GM12878 (cell line): ENCODE measurements around the gene CCDC24. TPM values are rescaled to one million over a fixed set of nuclear protein-coding genes. Genes with fewer than 3 reads are reported as not detected.
A peak's percentile ranks its signal among the peaks of the same experiment; 100 is the strongest.

ENCODE experiments used
- HCFC1 ChIP-seq: fragments of 150-350 bp; IDR thresholded peaks from 2 replicates; pipeline ENCODE4 v1.6.1; 2014; ENCODE audit warnings: low read length
- HDGF ChIP-seq: fragments of 450-650 bp; IDR thresholded peaks from 2 replicates; pipeline ENCODE4 v1.6.1; 2016; ENCODE audit warnings: antibody characterized with exemption
- JUNB ChIP-seq: IDR thresholded peaks from 2 replicates; pipeline ENCODE4 v1.6.1; 2016; ENCODE audit warnings: antibody characterized with exemption, mild to moderate bottlenecking
- JUND ChIP-seq: IDR thresholded peaks from 2 replicates; pipeline ENCODE4 v1.6.1; 2012; ENCODE audit warnings: low read depth, mild to moderate bottlenecking, low read length, improper control_type of control experiment, moderate library complexity
- MLLT1 ChIP-seq: fragments of 450-650 bp; IDR thresholded peaks from 2 replicates; pipeline ENCODE4 v1.6.1; 2016; ENCODE audit warnings: mild to moderate bottlenecking
- MYC ChIP-seq: IDR thresholded peaks from 2 replicates; pipeline ENCODE4 v1.6.1; 2011; ENCODE audit warnings: mild to moderate bottlenecking, low read length, moderate library complexity, inconsistent platforms; ENCODE audit not compliant: insufficient read depth, insufficient replicate concordance, insufficient read length, severe bottlenecking
- NRF1 ChIP-seq: conservative IDR thresholded peaks from 2 replicates; pipeline ENCODE4 v1.6.1; 2011; ENCODE audit warnings: mild to moderate bottlenecking, low read depth, low read length, improper control_type of control experiment
- PKNOX1 ChIP-seq: fragments of 450-650 bp; IDR thresholded peaks from 2 replicates; pipeline ENCODE4 v1.6.1; 2016; ENCODE audit warnings: mild to moderate bottlenecking
- POLR2A ChIP-seq: IDR thresholded peaks from 2 replicates; pipeline ENCODE4 v1.6.1; 2011; ENCODE audit warnings: low read depth, mild to moderate bottlenecking, low read length
- POU2F2 ChIP-seq: IDR thresholded peaks from 3 replicates; pipeline ENCODE4 v1.6.1; 2011; ENCODE audit warnings: low read depth, mild to moderate bottlenecking, low read length, borderline replicate concordance
- PRDM15 ChIP-seq: fragments of 450-650 bp; formaldehyde crosslinking; IDR thresholded peaks from 2 replicates; pipeline ENCODE4 v1.4.0; 2020; ENCODE audit warnings: mild to moderate bottlenecking, moderate library complexity
- RAD21 ChIP-seq: IDR thresholded peaks from 2 replicates; pipeline ENCODE4 v1.6.1; 2011; ENCODE audit warnings: mild to moderate bottlenecking, low read depth, low read length, moderate library complexity; ENCODE audit not compliant: insufficient read depth
- SRF ChIP-seq, 2 experiments: IDR thresholded peaks; 2 replicates each; pipeline ENCODE4 v1.6.1; 2011; ENCODE audit warnings: low read depth in 2 of 2, low read length in 2 of 2, mild to moderate bottlenecking in 1 of 2, moderate library complexity in 1 of 2
- TCF7 ChIP-seq: IDR thresholded peaks from 2 replicates; pipeline ENCODE4 v1.6.1; 2014; ENCODE audit warnings: antibody characterized with exemption, borderline replicate concordance
- YBX1 ChIP-seq: fragments of 450-650 bp; IDR thresholded peaks from 2 replicates; pipeline ENCODE4 v1.6.1; 2016; ENCODE audit warnings: antibody characterized with exemption
- ZBED1 ChIP-seq: IDR thresholded peaks from 2 replicates; pipeline ENCODE4 v1.6.1; 2016; ENCODE audit warnings: borderline replicate concordance
- ZNF384 ChIP-seq: IDR thresholded peaks from 2 replicates; pipeline ENCODE4 v1.6.1; 2012; ENCODE audit warnings: low read depth, mild to moderate bottlenecking, low read length, improper control_type of control experiment, borderline replicate concordance
- polyA plus RNA-seq, 11 experiments: library from polyadenylated mRNA; depleted of rRNA in 4 of 11; unstranded in 6 of 11; stranded (reverse) in 5 of 11; fragments of >200 nt; fragmentation: Nextera tagmentation in 4 of 11; fragmentation: Illumina TruSeq in 1 of 11; extraction: Ambion mirVana in 4 of 11; extraction: Trizol in 1 of 11; gene quantifications; 1 replicate in 1 of 11; 2 replicates in 10 of 11; pipeline versions ENCODE4 v1.2.1 to v1.2.3, GENCODE V29; 2011 to 2016; ENCODE audit warnings: inconsistent platforms in 2 of 11, missing spikeins in 2 of 11, low read depth in 1 of 11
- total RNA-seq, 4 experiments: library from RNA; depleted of rRNA in 3 of 4; stranded (reverse); fragments of >200 nt in 3 of 4; fragmentation: Illumina TruSeq in 1 of 4; extraction: Trizol in 1 of 4; gene quantifications; 2 replicates each; pipeline versions ENCODE4 v1.2.1 to v1.2.3, GENCODE V29; 2013 to 2021
- TF ChIP-seq, protein P1 (sequence below): IDR thresholded peaks from 2 replicates; pipeline ENCODE4 v1.6.1; 2011; ENCODE audit warnings: low read depth, mild to moderate bottlenecking, low read length, moderate library complexity, borderline replicate concordance; ENCODE audit errors: extremely low read depth
- TF ChIP-seq, protein P2 (sequence below): fragments of 450-650 bp; IDR thresholded peaks from 2 replicates; pipeline ENCODE4 v1.6.1; 2014; ENCODE audit warnings: mild to moderate bottlenecking

Gene CCDC24
- total and polyA plus RNA-seq, 10 of the 15 experiments (the other 5 are each of a cell fraction or from before 2014, with no cell fraction given), result 0.18 to 3.1 (median 1.6) TPM; not detected in 1

- TF ChIP-seq MYC (no peak), JUNB (no peak), RAD21 (no peak), SRF (IDR thresholded peaks at IDR 0.05; ENCODE audit: low read depth in 2 of 2, low read length in 2 of 2) (0 out of 4 replicates have a peak, but pooled peaks of 1 of the 2 experiments have one; percentile 8), ZNF384 (no peak), PRDM15 (CRISPR knock-in tag) (no peak), ZBED1 (no peak), HDGF (0 out of 2 replicates have a peak, but pooled peaks have one; percentile 57), NRF1 (peak; percentile 36), MLLT1 (peak; percentile 67; the same call in 1 of the 2 replicates), JUND (no peak), POLR2A (no peak), HCFC1 (no peak), TCF7 (no peak), PKNOX1 (no peak), YBX1 (no peak), POU2F2 (no peak)
- TF ChIP-seq, protein P1, sequence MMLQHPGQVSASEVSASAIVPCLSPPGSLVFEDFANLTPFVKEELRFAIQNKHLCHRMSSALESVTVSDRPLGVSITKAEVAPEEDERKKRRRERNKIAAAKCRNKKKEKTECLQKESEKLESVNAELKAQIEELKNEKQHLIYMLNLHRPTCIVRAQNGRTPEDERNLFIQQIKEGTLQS, result no peak
- TF ChIP-seq, protein P2, sequence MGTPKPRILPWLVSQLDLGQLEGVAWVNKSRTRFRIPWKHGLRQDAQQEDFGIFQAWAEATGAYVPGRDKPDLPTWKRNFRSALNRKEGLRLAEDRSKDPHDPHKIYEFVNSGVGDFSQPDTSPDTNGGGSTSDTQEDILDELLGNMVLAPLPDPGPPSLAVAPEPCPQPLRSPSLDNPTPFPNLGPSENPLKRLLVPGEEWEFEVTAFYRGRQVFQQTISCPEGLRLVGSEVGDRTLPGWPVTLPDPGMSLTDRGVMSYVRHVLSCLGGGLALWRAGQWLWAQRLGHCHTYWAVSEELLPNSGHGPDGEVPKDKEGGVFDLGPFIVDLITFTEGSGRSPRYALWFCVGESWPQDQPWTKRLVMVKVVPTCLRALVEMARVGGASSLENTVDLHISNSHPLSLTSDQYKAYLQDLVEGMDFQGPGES, result no peak
These were observed 38.0 kb downstream of the CCDC24 start (continued) for GRCh38 chr1:44029260-44029910.
